Measurements from ENCODE around the gene IL17RA.

Gene IL17RA

GRCh38 chr22:17083811-17084441 lies 874 bp upstream of the IL17RA start:
- no peak overlapping the region for H3K4me3 ChIP-seq (ENCODE audit: low read depth, low read length)
- DNase-seq (ENCODE audit: low read depth, low spot score) = no peak
- in situ Hi-C loops (cut with HindIII; ENCODE audit: low sequenced_read_pairs) = no loop called here
- TF ChIP-seq, protein P1, sequence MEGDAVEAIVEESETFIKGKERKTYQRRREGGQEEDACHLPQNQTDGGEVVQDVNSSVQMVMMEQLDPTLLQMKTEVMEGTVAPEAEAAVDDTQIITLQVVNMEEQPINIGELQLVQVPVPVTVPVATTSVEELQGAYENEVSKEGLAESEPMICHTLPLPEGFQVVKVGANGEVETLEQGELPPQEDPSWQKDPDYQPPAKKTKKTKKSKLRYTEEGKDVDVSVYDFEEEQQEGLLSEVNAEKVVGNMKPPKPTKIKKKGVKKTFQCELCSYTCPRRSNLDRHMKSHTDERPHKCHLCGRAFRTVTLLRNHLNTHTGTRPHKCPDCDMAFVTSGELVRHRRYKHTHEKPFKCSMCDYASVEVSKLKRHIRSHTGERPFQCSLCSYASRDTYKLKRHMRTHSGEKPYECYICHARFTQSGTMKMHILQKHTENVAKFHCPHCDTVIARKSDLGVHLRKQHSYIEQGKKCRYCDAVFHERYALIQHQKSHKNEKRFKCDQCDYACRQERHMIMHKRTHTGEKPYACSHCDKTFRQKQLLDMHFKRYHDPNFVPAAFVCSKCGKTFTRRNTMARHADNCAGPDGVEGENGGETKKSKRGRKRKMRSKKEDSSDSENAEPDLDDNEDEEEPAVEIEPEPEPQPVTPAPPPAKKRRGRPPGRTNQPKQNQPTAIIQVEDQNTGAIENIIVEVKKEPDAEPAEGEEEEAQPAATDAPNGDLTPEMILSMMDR (IDR thresholded peaks at IDR 0.05; ENCODE audit: low read depth, low read length) = no peak

- in situ Hi-C loops (cut with HindIII; ENCODE audit: low sequenced_read_pairs) = no loop called here
- no peak for DNase-seq (ENCODE audit: low read depth, low spot score)
- TF ChIP-seq, protein P1 (IDR thresholded peaks at IDR 0.05; ENCODE audit: low read depth, low read length) = no peak
- peak overlapping the region; percentile 67 for H3K4me3 ChIP-seq (ENCODE audit: low read depth, low read length)
Observed at GRCh38 chr22:17085277-17086181, 729 bp downstream of the IL17RA start.

- H3K4me3 ChIP-seq (ENCODE audit: low read depth, low read length) = peak overlapping the region; percentile 67
- in situ Hi-C loops (cut with HindIII; ENCODE audit: low sequenced_read_pairs) = no loop called here
- TF ChIP-seq, protein P1 (IDR thresholded peaks at IDR 0.05; ENCODE audit: low read depth, low read length) = no peak
- DNase-seq (ENCODE audit: low read depth, low spot score) = no peak
Observed at GRCh38 chr22:17086296-17086695, 1.5 kb downstream of the IL17RA start.

DNA sequence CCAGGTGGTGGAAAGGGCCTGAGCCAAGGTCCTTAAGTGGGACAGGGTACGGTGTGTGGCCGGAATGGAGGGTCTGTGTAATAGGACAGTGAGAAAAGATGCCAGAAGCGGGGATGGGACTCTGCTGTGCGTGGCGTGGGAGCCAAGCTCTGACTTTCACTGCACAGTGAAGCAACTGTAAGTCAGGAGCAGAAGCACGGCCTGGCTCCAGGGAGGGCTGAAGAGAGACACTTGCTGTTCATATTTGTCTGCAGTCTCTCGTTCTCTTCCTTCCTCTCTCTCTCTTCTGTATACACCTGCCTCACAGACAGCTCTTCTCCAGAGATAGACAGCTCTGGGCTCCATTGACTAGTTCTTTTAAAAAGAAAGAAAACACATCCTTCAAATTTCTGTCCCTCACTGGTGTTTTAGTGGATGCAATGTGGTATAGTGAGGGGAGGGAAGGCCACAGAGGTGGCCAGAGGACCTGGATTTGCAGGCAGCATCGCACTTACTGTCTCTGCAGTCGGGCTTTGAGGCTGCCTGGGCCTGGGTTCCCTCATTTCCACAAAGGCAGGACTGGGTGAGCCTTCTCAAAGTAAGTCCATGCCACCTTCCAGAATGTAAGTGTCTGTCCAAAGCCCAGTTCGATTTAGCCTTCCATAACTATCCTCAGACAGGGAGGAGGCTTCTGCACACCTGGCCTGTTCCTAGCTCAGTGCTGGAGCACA lies 2.1 kb downstream of the IL17RA start:
- in situ Hi-C loops (cut with HindIII; ENCODE audit: low sequenced_read_pairs) = no loop called here
- TF ChIP-seq, protein P1 (IDR thresholded peaks at IDR 0.05; ENCODE audit: low read depth, low read length) = no peak
- DNase-seq (ENCODE audit: low read depth, low spot score) = no peak
- no peak overlapping the region for H3K4me3 ChIP-seq (ENCODE audit: low read depth, low read length)

DNA sequence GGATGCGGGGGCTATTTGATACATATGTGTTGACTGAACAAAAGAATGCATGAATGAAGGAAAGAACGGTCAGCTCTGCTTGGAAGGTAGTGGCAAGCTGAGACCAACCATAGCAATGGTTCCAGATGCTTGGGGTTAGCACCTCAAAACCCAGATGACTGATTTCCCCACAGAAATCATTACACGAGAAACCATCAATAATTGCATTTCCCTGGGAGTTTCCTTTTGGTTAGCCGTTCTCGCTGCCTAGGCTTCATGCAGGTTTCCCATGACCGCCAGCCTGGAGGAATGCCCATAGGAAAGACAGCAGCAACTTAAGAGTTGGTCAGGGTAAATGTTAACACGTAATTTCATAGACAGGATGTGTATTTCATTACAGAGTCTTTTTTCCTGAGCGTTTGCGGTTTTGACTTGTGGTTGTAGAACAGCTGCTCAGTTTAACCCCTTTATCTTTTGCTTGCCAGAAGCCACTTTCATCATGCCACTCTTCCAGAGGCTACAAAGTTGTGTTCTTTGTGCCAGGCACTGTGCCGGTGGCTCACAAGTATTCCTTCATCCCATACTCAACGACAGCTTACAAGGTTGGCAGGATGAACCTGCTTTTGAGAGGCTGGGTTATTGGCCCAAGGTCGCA lies 2.8 kb downstream of the IL17RA start:
- DNase-seq (ENCODE audit: low read depth, low spot score) = peak; percentile 77
- in situ Hi-C loops (cut with HindIII; ENCODE audit: low sequenced_read_pairs) = no loop called here

More for the DNA sequence above, 2.8 kb downstream of the IL17RA start:
- TF ChIP-seq, protein P1 (IDR thresholded peaks at IDR 0.05; ENCODE audit: low read depth, low read length) = no peak
- H3K4me3 ChIP-seq (ENCODE audit: low read depth, low read length) = no peak overlapping the region

Measured in astrocyte of the spinal cord (primary cell).